ENCODE measurements around the gene EFCAB8.
"Not testable (repeated sequence)": the region's sequence is repeated elsewhere in the genome, so short reads cannot be mapped to it uniquely, and the experiment has no call there.

EFCAB8 gene

GRCh38 chr20:32912688-32913087, 54.0 kb downstream of the EFCAB8 start:
- DNase-seq, result no peak

GRCh38 chr20:32914031-32914430, 55.3 kb downstream of the EFCAB8 start:
- no peak for DNase-seq

- DNase-seq, result no peak
Measured at GRCh38 chr20:32917191-32917950, 58.6 kb downstream of the EFCAB8 start.

- no peak for DNase-seq
Measured at GRCh38 chr20:32918296-32918695, 59.6 kb downstream of the EFCAB8 start.

- no peak for DNase-seq
Measured at GRCh38 chr20:32918751-32919150, 60.0 kb downstream of the EFCAB8 start.

GRCh38 chr20:32920066-32920465, 61.3 kb downstream of the EFCAB8 start:
- DNase-seq, result no peak

- no peak for DNase-seq
Measured at GRCh38 chr20:32920530-32921298, 62.0 kb downstream of the EFCAB8 start.

- DNase-seq, result no peak
Measured at GRCh38 chr20:32922466-32922865, 63.7 kb downstream of the EFCAB8 start.

- no peak for DNase-seq
Measured at GRCh38 chr20:32924781-32925180, 66.1 kb downstream of the EFCAB8 start.

- no peak for DNase-seq
Measured at GRCh38 chr20:32925481-32926196, 66.9 kb downstream of the EFCAB8 start.

GRCh38 chr20:32929162-32929561, 70.4 kb downstream of the EFCAB8 start:
- no peak for DNase-seq

GRCh38 chr20:32930181-32930580, 71.5 kb downstream of the EFCAB8 start:
- no peak for DNase-seq

GRCh38 chr20:32930701-32931100, 72.0 kb downstream of the EFCAB8 start:
- no peak for DNase-seq

- DNase-seq, result no peak
Measured at GRCh38 chr20:32934580-32934979, 75.9 kb downstream of the EFCAB8 start.

- no peak for DNase-seq
Measured at GRCh38 chr20:32941155-32941885, 82.6 kb downstream of the EFCAB8 start.

GRCh38 chr20:32943490-32944052, 84.8 kb downstream of the EFCAB8 start:
- no peak for DNase-seq

- no peak for DNase-seq
Measured at GRCh38 chr20:32945710-32946221, 87.0 kb downstream of the EFCAB8 start.

GRCh38 chr20:32946629-32947028, 87.9 kb downstream of the EFCAB8 start:
- DNase-seq, result no peak

- DNase-seq, result not testable (repeated sequence)
Measured at GRCh38 chr20:32950539-32950938, 91.8 kb downstream of the EFCAB8 start.

- DNase-seq, result no peak
Measured at GRCh38 chr20:32957459-32957858, 98.7 kb downstream of the EFCAB8 start.

- DNase-seq, result no peak
Measured at GRCh38 chr20:32958574-32958973, 99.9 kb downstream of the EFCAB8 start.
